ENCODE measurements around the gene SRSF3.

The SRSF3 gene

GRCh38 chr6:36625158-36625919, 31.2 kb downstream of the SRSF3 start:
- H3K4me3 ChIP-seq (ENCODE audit: low read length) = no peak overlapping the region
- DNase-seq (ENCODE audit: low read depth) = no peak

GRCh38 chr6:36626636-36627035, 32.5 kb downstream of the SRSF3 start:
- H3K4me3 ChIP-seq (ENCODE audit: low read length) = no peak overlapping the region
- TF ChIP-seq, protein P1, sequence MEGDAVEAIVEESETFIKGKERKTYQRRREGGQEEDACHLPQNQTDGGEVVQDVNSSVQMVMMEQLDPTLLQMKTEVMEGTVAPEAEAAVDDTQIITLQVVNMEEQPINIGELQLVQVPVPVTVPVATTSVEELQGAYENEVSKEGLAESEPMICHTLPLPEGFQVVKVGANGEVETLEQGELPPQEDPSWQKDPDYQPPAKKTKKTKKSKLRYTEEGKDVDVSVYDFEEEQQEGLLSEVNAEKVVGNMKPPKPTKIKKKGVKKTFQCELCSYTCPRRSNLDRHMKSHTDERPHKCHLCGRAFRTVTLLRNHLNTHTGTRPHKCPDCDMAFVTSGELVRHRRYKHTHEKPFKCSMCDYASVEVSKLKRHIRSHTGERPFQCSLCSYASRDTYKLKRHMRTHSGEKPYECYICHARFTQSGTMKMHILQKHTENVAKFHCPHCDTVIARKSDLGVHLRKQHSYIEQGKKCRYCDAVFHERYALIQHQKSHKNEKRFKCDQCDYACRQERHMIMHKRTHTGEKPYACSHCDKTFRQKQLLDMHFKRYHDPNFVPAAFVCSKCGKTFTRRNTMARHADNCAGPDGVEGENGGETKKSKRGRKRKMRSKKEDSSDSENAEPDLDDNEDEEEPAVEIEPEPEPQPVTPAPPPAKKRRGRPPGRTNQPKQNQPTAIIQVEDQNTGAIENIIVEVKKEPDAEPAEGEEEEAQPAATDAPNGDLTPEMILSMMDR (conservative IDR thresholded peaks at IDR 0.05; ENCODE audit: low read depth, low read length) = no peak
- no peak for DNase-seq (ENCODE audit: low read depth)

More at GRCh38 chr6:36625158-36625919, 31.2 kb downstream of the SRSF3 start:
- TF ChIP-seq, protein P1 (conservative IDR thresholded peaks at IDR 0.05; ENCODE audit: low read depth, low read length) = no peak

DNA sequence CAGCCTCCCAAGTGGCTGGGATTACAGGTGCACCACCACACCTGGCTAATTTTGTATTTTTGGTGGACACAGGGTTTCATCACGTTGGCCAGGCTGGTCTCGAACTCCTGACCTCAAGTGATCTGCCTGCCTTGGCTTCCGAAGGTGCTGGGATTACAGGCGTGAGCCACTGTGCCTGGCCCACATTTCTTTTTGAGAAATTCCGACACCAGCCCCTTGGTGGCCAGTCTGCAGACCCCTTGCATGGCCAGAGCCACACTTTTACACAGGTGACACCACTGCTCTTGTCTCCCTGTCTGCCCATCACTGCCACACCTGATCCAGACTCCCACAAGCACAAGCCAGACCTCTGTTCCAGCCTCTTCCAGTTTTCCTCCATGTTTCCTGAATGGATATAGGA, 33.0 kb downstream of the SRSF3 start:
- DNase-seq (ENCODE audit: low read depth) = no peak
- TF ChIP-seq, protein P1 (conservative IDR thresholded peaks at IDR 0.05; ENCODE audit: low read depth, low read length) = no peak
- H3K4me3 ChIP-seq (ENCODE audit: low read length) = no peak overlapping the region

DNA sequence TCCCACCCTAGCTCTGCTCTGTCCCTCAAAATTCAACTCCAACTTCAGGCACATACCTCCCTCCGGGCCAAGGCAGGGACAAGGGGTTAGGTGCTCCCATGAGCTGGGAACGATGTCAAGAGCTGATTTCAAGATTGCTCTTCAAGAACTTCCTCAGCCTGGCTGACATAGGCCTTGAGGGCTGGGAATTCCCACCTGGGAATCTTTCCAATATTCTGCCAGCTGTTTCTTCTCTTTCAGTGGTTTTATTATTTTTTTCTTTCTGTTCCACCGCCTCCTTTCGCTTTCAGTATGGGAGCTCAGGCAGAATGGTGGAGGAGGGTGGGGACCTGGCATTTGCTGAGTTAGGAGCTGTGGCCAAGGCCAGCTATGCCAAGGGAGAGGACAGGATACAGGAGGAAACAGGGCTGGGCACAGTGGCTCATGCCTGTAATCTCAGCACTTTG, 33.7 kb downstream of the SRSF3 start:
- DNase-seq (ENCODE audit: low read depth) = no peak
- TF ChIP-seq, protein P1 (conservative IDR thresholded peaks at IDR 0.05; ENCODE audit: low read depth, low read length) = no peak
- H3K4me3 ChIP-seq (ENCODE audit: low read length) = no peak overlapping the region

- H3K4me3 ChIP-seq (ENCODE audit: low read length) = no peak overlapping the region
- no peak for DNase-seq (ENCODE audit: low read depth)
- TF ChIP-seq, protein P1 (conservative IDR thresholded peaks at IDR 0.05; ENCODE audit: low read depth, low read length) = no peak
These were observed 35.6 kb downstream of the SRSF3 start for GRCh38 chr6:36629784-36630183.

DNA sequence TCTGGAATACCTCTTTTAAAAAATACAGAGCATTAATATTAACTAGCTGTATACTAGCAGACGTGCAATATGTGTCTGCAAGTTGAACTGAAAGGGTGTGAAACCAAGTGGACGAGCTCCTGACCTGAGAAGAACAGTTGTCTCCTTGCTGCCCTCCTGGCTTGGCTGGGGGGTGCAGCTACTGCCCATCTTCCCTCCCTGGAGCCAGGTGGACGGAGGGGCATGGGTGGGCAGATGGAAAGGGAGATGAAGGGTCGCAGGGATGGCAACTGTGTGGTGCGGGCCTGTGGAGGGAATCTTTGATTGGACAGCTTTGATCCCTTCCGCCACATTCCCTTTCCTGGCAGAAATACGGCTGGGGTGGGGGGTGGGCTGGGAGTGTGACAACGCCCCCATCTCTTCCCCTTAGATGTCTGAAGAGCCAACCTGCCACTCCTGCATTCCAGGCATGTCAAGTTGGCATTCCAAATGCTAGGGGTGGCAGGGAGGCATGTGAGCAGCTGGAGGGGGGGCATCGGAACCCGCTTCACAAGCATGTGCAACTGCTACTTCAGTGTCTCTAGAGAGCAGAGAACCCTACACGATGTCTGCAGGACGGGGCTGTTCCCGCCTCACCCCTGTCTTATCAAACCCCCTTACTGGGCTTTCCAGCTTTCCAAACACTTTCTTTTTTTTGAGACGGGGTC, 37.3 kb downstream of the SRSF3 start:
- DNase-seq (ENCODE audit: low read depth) = no peak
- H3K4me3 ChIP-seq (ENCODE audit: low read length) = no peak overlapping the region
- TF ChIP-seq, protein P1 (conservative IDR thresholded peaks at IDR 0.05; ENCODE audit: low read depth, low read length) = no peak

Measured in retinal pigment epithelial cell (primary cell).